GM19240 (cell line): ENCODE results near the gene SLC43A2.
"Not testable (repeated sequence)": the region's sequence is repeated elsewhere in the genome, so short reads cannot be mapped to it uniquely, and the experiment has no call there.

ENCODE experiments used
- DNase-seq: peaks from one replicate; pipeline ENCODE4 v3.0.0; 2011; ENCODE audit warnings: low spot score; ENCODE audit not compliant: insufficient read length

The SLC43A2 gene

GRCh38 chr17:1539811-1540210 is 88.8 kb downstream of the SLC43A2 start:
- no peak for DNase-seq

- DNase-seq = no peak
Measured at GRCh38 chr17:1535737-1536136, 92.9 kb downstream of the SLC43A2 start.

- no peak for DNase-seq
Measured at GRCh38 chr17:1533661-1534325, 94.8 kb downstream of the SLC43A2 start.

- no peak for DNase-seq
Measured at GRCh38 chr17:1532836-1533602, 95.6 kb downstream of the SLC43A2 start.

- no peak for DNase-seq
Measured at GRCh38 chr17:1529863-1530262, 98.8 kb downstream of the SLC43A2 start.

GRCh38 chr17:1526876-1527275 is 101.8 kb downstream of the SLC43A2 start:
- not testable (repeated sequence) for DNase-seq

GRCh38 chr17:1522626-1523025 is 106.0 kb downstream of the SLC43A2 start:
- no peak for DNase-seq

- no peak for DNase-seq
Measured at GRCh38 chr17:1521086-1521640, 107.5 kb downstream of the SLC43A2 start.

- no peak for DNase-seq
Measured at GRCh38 chr17:1519678-1520077, 109.0 kb downstream of the SLC43A2 start.
